GM12873 (cell line): ENCODE data around the gene NUP205.

Experiments
- TF ChIP-seq, protein P1 (sequence below): IDR thresholded peaks from 2 replicates; pipeline ENCODE4 v1.5.1; 2012; ENCODE audit warnings: low read depth, mild to moderate bottlenecking, moderate library complexity, low read length, control low read depth; ENCODE audit not compliant: insufficient read depth; ENCODE audit errors: missing control alignments

Gene NUP205

DNA sequence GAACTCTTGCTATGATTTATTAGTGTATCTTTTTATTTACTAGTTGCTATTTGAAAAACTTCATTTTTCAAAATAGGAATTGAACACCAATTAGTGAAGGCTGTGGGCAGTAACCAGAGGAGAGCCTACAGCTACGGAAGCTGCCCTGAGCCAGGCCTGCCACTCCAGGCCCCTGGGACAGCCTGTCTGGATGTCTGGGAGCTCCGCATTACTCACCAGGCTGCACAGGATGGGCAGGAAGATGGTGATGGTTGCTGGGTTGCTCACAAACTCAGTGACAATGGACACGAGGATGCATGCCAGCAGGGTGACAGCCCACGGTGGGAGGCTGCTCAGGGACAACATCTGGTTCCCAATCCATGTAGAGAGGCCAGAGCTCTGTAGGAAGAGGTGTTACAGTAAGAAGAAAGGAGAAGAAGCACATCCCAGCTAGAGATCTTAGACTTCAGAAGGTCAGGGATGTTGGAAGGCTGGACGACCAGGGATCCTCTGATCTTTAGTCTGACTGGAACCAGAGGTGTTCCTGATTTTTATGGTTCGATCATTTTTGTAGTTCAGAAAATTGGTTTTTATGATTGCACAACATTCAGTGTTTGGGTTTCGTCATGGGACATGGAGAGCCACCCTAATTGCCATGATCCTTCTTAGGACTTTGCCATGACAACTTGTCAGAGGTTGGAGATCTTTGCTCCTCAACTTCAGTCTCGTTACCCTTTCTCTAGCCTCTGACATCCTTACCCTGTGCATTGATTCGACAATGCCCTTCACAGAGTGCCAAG lies 127.8 kb downstream of the NUP205 start:
- TF ChIP-seq, protein P1, sequence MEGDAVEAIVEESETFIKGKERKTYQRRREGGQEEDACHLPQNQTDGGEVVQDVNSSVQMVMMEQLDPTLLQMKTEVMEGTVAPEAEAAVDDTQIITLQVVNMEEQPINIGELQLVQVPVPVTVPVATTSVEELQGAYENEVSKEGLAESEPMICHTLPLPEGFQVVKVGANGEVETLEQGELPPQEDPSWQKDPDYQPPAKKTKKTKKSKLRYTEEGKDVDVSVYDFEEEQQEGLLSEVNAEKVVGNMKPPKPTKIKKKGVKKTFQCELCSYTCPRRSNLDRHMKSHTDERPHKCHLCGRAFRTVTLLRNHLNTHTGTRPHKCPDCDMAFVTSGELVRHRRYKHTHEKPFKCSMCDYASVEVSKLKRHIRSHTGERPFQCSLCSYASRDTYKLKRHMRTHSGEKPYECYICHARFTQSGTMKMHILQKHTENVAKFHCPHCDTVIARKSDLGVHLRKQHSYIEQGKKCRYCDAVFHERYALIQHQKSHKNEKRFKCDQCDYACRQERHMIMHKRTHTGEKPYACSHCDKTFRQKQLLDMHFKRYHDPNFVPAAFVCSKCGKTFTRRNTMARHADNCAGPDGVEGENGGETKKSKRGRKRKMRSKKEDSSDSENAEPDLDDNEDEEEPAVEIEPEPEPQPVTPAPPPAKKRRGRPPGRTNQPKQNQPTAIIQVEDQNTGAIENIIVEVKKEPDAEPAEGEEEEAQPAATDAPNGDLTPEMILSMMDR: no peak

DNA sequence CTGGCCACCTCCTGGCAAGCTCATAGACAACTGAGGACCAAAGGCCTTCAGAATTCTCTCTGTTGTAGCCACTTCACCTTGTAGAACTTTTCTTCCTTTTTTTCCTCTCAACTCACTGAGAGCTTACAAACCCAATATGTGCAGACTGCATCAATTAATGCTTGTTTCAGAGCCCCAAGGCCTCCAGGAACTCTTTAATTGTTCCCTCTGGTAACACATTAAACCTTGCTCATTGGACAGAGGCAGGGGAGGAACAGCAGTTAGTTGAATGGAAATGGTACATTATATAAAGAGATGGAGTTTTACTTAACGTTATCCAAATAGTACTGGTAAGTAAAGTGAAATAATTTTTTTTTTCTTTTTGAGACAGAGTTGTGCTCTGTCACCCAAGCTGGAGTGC lies 129.7 kb downstream of the NUP205 start:
- TF ChIP-seq, protein P1: no peak

DNA sequence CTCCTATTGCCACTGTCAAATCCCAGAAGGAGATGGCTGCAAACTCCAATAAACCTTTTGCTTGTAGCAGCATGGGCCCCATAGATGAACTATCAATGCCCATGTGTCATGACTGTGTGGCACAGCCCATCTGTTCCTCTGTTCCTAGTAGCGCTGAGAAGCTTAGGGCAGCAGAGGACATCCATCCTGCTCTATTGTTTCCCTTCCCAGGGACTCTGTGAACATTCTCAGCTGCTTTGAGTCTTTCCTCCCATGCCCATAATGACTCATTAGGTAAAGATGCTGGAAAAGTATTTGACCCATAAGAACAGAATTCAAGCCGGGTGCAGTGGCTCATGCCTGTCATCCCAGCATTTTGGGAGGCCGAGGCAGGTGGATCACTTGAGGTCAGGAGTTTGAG lies 132.8 kb downstream of the NUP205 start:
- TF ChIP-seq, protein P1: no peak

DNA sequence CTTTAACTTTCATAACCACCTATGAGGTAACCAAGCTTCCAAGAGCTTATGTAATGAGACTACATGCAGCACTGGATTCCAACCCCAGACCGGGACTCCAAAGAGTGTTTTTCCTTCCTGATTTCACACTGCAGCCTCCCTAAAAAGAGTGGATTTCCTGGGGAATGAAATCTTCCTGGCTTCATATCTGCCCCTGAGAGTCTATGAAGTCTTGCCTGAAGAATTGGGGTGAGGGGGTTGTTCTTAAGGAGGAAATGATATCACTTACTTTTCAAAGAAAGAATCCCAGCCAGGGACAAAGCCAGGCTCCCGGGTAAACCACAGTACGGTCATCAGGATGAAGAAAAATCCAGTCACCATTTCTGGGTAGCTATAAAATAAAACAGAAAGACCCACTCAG lies 134.3 kb downstream of the NUP205 start:
- TF ChIP-seq, protein P1: no peak

DNA sequence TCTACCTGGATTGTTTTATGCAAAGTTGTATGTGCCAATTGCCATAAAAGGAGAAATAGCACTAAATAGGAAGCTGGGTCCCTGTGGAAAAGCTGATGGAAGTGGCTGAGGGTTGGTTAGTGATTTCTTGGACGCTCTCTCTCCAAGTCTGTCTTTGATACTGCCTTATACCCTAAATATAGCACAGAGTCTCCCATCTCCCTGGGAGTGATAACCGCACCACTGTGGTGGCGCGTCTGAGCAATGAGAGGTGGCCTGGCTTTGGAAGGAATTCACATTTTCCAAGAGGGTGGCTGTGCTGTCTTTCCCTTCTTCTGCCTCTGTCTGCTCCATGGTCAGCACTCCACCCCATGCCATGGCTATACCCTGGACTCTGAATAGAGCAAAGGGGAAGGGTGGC lies 135.8 kb downstream of the NUP205 start:
- TF ChIP-seq, protein P1: no peak

DNA sequence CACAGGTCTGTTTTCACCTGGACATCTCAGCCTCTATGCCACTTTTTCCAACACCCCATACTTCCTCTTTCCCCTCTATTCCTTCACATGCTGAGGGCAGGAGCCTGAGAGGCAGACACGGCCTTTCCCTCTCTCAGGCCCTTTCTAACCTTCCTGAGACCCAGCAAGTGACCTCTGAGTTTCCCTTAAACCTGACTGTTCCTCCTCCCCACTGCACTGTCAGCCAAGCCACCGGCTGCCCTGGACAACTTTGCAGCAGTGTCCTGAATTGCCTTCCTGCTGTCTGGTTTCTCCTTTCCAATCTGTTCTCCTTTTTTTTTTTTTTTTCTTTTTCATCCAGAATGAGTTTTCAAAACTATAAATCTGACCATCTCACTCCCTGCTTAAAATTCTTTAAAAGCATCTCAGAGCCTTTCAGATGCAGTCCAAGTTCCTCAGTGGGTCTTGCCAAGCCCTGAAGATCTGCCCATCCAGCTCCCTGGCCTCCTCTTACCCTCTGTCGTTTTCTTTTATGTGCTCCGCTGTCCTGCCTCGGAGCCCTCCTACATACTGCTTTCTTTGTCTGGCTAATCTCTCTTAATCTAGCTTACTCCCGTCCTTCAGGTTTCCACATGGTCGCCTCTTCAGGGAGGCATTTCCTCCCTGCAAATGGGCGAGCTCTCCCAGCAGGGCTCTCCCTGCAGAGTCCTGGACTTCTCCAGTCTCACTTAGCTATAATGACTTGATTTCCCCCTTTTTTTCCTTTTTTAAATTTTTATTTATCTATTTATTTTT lies 139.7 kb downstream of the NUP205 start:
- TF ChIP-seq, protein P1: no peak
